RWPE1 (cell line): Measurements from ENCODE around the gene PMP22.

ENCODE experiments used
- CTCF ChIA-PET: fragments of 350-600 bp; sonication (Branson Sonifier 250); formaldehyde crosslinking; extraction: SDS; loops from one replicate; lab custom pipeline; 2021; lab: Yijun Ruan, JAX
- POLR2A ChIA-PET: fragments of 400-600 bp; formaldehyde crosslinking; extraction: SDS; loops from one replicate; lab custom pipeline; 2020; ENCODE audit warnings: antibody characterized with exemption; ENCODE audit not compliant: low non-redundant PET; lab: Yijun Ruan, JAX
- DNase-seq: peaks from one replicate; pipeline ENCODE4 v3.0.0; 2012; ENCODE audit warnings: low spot score
- H3K27ac ChIP-seq: fragments of 450-650 bp; 2 replicates; pipeline ENCODE4 v1.5.1; 2017
- CTCF ChIP-seq: fragments of 450-650 bp; conservative IDR thresholded peaks from 2 replicates; pipeline ENCODE4 v1.5.1; 2017; ENCODE audit warnings: low read depth, mild to moderate bottlenecking

Gene PMP22

GRCh38 chr17:15238676-15239422, 26.3 kb downstream of the PMP22 start:
- no peak overlapping the region for H3K27ac ChIP-seq
- POLR2A ChIA-PET = no interaction called here
- CTCF ChIA-PET = no interaction called here
- no peak for DNase-seq
- no peak for TF ChIP-seq CTCF

GRCh38 chr17:15238057-15238456, 27.1 kb downstream of the PMP22 start:
- ChIA-PET POLR2A (no interaction called here), CTCF (no interaction called here)
- TF ChIP-seq CTCF = no peak
- H3K27ac ChIP-seq = no peak overlapping the region
- no peak for DNase-seq

GRCh38 chr17:15237106-15237425, 28.1 kb downstream of the PMP22 start:
- ChIA-PET CTCF (no interaction called here), POLR2A (no interaction called here)
- DNase-seq = no peak
- H3K27ac ChIP-seq = no peak overlapping the region
- TF ChIP-seq CTCF = no peak

- DNase-seq = no peak
- no peak overlapping the region for H3K27ac ChIP-seq
- ChIA-PET POLR2A (no interaction called here), CTCF (interaction anchor here (1.0 to 1.1 kb wide), 2 partner anchors 80 to 266 kb away, joined by 3 read pairs; no protein-coding TSS in a partner anchor)
- TF ChIP-seq CTCF = no peak
Observed at GRCh38 chr17:15236281-15237105, 28.6 kb downstream of the PMP22 start.

GRCh38 chr17:15233971-15234370, 31.2 kb downstream of the PMP22 start:
- H3K27ac ChIP-seq = no peak overlapping the region
- DNase-seq = no peak
- POLR2A ChIA-PET = no interaction called here
- TF ChIP-seq CTCF = no peak
- CTCF ChIA-PET = no interaction called here

GRCh38 chr17:15233022-15233805, 31.9 kb downstream of the PMP22 start:
- ChIA-PET POLR2A (no interaction called here), CTCF (no interaction called here)
- DNase-seq = peak; percentile 42
- no peak for TF ChIP-seq CTCF
- H3K27ac ChIP-seq = no peak overlapping the region
